Measurements from ENCODE around the gene ZFYVE27.

The ZFYVE27 gene

DNA sequence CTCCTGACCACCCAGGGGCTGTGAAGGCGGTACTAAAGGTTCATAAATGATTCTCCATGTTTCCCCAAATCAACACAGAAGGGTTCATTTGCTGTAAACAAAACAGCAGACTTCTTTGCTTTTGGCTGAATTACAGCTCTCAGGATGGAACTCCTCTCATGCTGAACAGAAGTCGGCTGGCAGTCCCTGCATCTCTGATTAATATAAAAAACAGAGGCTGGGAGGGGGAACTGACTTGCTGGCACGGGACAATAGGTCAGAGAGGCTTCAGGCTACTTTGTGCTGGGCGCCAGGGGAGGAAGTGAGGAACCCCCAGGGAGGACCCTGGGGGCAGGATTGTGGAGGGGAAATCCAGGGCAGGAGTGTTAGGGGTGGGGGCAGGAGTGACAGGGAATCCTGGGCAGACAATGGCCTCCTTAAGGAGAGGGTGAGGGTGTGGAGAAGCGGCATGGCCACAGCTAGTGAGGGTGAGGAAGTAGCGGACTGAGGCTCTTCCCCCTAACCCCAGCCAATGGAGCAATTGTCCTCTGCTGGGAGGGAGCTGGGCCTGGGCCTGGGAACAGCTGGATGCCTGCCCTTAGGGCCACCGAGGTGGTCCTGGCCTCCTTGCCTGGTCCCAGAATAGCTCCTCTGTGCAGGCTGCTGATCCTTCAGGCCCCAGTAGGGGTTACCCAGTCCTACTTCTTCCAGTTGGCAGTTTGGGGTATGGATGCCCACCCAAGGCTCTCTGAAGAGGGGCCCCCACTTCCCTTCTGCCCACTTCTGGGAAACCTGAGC, 44.1 kb downstream of the ZFYVE27 start:
- Mint-ChIP-seq H3K4me1 (ENCODE audit: low read depth) (peaks cover 3% of the 10 kb centered on the region), H3K4me3 (no peak overlapping the region), H3K36me3 (ENCODE audit: low read depth) (no peaks in the 10 kb centered on the region), H3K27me3 (ENCODE audit: low read depth) (no peaks in the 10 kb centered on the region), H3K9me3 (no peaks in the 10 kb centered on the region), H3K27ac (no peak overlapping the region)

DNA sequence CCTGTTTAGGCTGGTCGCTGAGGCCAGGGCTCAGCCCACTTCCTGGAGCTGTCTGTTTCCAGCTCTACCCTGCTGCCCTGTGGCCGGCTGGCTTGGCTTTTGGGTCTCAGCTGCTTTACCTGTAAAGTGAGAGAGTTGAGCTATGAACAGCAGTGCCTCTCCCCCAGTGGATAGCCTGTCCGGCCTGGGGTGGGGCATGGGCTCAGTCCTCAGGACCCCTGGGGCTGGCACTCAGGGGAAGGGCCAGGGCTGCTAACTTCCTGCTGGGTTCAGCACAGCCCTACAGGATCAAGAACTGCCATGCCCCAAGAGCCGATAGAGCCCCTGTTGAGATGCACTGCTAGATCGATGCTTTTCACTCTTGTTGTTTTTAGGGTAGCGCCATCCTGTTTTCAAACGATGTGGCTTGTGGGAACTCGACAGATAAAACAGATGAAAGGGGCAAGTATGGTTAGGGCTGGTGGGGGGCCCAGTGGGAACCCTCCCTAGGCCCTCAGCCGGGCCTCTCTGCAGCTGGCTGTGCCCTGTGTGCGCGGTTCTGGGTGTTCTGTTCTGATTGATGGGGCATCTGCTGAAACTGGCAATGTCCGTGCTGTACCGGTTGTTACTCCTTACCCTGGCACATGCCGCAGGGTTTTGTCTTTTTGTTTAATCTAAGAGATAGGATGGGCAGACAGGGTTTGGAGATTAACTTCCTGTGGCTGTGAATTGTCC, 44.8 kb downstream of the ZFYVE27 start:
- H3K9me3 Mint-ChIP-seq: no peaks in the 10 kb centered on the region
- H3K27ac Mint-ChIP-seq: no peak overlapping the region
- no peaks in the 10 kb centered on the region for H3K27me3 Mint-ChIP-seq (ENCODE audit: low read depth)
- H3K4me1 Mint-ChIP-seq (ENCODE audit: low read depth): peaks cover 3% of the 10 kb centered on the region
- no peaks in the 10 kb centered on the region for H3K36me3 Mint-ChIP-seq (ENCODE audit: low read depth)
- H3K4me3 Mint-ChIP-seq: no peak overlapping the region

DNA sequence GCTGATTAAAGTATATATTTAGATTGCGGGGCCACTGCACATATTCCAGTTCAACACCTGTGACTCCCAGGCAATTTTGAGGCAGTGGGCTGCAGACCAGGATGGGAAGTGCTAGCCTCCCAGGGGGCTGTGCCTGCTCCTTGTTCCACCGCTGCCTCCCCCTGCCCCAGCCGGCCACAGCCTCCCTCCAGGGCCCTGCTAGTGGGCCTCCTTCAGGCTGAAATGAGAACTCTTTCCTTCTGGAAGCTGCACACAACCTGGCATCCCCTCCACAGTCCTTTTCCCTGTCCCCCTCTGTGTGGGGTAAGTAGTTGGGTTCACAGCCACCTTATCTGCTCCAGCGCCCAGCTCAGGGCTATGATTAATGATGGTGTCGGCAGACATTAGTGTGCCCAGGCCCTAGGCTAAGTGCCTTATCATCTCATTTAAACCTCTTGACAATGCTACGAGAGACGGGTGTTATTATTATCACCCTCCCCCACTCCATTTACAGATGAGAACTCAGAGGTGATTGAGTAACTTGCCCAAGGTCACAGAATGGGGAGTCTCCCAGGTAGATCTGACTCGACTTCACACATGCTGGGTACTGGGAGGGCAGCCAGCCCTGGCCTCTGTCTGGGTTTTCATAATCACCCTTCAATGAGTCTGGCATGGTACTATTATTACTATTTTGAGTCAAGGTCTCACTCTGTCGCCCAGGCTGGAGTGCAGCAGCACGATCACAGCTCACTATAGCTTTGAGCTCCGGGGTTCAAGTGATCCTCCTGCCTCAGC, 45.7 kb downstream of the ZFYVE27 start:
- Mint-ChIP-seq H3K9me3 (no peaks in the 10 kb centered on the region), H3K27me3 (ENCODE audit: low read depth) (peaks cover 3% of the 10 kb centered on the region), H3K4me3 (no peak overlapping the region), H3K4me1 (ENCODE audit: low read depth) (peaks cover 3% of the 10 kb centered on the region), H3K36me3 (ENCODE audit: low read depth) (no peaks in the 10 kb centered on the region), H3K27ac (no peak overlapping the region)

DNA sequence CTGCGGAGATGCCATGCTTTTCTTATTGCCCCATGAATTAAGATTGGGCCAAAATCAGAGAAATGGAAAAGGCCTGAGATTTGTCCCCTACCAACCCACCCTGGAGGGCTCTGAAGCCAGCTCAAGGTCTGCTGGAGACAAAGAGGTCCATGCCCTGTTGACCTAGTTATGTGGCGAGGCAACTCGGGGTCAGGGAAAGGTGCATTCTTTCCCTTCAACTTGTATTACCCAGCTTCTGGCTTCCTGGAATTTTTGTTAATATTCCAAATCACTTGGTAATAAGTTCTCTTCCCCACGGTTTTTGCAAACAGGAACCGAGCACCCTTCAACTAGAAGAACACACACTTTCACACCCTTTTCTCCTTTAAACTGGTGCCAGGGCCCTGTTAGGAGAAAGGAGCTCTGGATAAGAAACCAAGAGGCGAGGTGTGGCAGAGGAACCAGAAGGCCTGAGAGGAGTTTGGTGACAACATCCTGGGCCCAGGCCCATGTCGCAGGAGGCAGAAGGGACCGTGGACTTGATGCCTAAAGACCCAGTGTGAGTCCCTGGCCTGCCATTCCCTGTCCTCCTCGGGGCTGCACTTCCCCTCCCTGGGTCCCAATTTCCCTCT, 47.4 kb downstream of the ZFYVE27 start:
- H3K9me3 Mint-ChIP-seq: no peaks in the 10 kb centered on the region
- H3K4me1 Mint-ChIP-seq (ENCODE audit: low read depth): peaks cover 3% of the 10 kb centered on the region
- H3K27ac Mint-ChIP-seq: no peak overlapping the region

DNA sequence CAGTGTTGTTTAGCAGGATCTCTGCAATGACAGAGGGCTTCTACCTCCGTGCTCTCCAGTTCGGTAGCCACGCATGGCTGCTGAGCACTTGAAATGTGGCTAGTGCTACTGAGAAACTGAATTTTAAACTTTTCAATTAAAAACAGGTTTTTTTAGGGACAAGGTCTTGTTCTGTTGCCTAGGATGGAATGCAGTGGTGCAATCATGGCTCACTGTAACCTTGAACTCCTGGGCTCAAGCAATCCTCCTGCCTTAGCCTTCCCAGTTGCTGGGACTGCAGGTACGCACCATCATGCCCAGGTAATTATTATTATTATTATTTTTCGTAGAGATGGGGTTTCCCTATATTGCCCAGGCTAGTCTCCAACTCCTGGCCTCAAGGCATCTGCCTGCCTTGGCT, 48.3 kb downstream of the ZFYVE27 start:
- Mint-ChIP-seq H3K9me3 (no peaks in the 10 kb centered on the region), H3K27ac (no peak overlapping the region), H3K4me1 (ENCODE audit: low read depth) (peaks cover 3% of the 10 kb centered on the region), H3K27me3 (ENCODE audit: low read depth) (peaks cover 4% of the 10 kb centered on the region), H3K4me3 (no peak overlapping the region), H3K36me3 (ENCODE audit: low read depth) (no peaks in the 10 kb centered on the region)

More for the DNA sequence above, 47.4 kb downstream of the ZFYVE27 start:
- H3K4me3 Mint-ChIP-seq: no peak overlapping the region
- H3K36me3 Mint-ChIP-seq (ENCODE audit: low read depth): no peaks in the 10 kb centered on the region
- peaks cover 4% of the 10 kb centered on the region for H3K27me3 Mint-ChIP-seq (ENCODE audit: low read depth)

DNA sequence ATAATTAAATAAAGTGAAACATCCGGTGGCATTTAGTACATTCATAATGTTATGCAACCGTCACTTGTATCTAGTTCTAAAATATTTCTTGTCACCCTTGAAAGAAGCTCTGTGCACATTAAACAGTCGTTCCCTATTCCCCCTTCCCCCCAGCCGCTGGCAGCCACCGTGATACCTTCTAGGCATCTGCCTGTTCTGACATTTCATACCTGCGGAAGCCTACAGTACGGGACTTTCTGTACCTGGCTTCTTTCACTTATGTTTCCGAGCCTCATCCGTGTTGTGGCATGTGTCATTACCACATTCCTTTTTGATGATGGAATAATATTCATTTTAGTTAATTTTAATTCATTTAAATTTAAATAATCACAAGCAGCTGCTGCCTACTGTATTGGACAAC, 48.8 kb downstream of the ZFYVE27 start:
- Mint-ChIP-seq H3K27ac (no peak overlapping the region), H3K27me3 (ENCODE audit: low read depth) (peaks cover 4% of the 10 kb centered on the region), H3K36me3 (ENCODE audit: low read depth) (no peaks in the 10 kb centered on the region), H3K9me3 (no peaks in the 10 kb centered on the region), H3K4me1 (ENCODE audit: low read depth) (peaks cover 3% of the 10 kb centered on the region), H3K4me3 (no peak overlapping the region)

DNA sequence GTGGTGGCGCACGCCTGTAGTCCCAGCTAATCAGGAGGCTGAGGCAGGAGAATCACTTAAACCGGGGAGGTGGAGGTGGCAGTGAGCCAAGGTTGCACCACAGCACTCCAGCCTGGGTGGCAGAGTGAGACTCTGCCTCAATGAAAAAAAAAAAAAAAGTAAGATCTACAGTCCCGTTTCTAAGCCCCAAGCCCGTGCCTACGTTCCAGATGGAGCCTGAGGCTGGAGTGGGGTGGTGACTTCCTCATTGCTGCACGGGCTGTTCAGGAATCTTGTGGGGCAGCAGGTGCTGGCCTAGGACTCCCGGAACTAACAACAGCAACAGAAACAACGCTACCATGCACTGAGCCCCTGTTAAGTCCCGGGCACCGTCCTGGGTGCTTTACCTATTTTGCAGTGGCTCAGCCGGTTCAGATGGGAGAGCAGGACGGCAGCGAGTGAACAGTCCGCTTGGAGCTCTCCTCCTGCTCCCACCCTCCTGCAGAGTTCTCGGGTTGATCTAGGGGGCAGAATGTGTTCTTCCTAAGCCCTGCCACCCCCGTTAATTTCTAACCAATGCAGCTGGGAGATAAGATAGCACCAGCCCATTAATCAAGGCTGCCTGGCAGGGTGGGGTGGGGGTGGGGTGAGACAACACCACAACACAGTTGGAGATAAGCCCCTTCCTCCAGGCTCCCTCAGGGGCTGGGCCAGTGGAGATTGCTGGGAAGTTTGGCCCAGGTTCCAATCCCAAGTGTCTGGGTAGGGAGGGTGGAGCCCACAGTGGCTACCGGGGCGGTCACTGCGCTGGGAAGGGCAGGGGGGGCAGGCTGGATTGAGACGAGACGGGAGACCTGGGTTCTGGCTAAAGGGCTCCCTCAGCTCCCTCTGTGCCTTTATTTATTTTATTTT, 51.9 kb downstream of the ZFYVE27 start:
- H3K27ac Mint-ChIP-seq: no peak overlapping the region

DNA sequence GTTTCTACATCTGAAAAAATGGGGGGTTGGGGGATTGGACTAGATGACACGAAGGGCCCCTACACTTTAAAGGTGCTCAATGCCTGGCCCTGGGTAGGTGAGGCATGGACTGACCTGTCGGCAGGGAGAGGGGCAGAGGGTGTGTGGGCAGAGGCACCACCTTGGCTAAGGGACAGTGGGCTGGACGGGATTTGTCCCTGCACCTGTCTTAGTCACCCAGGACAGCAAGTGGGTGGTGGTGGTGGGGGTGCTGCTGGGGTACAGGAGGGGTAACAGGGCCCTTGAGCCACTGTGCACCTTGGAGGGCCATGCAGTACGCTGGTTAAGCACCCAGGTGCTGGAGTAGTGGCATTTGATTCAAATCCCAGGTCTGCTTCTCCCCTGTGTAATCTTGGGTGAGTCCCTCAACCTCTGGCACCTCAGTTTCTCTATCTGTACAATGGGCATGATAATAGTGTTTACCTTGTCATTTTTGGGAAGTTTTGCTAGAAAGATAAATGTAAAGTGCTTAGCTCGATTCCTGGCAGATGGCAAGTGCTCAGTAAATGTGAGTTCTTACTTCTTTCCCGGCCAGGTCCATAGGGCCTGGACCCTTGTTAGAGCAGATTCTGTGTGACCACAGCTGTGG, 53.0 kb downstream of the ZFYVE27 start:
- peaks cover 3% of the 10 kb centered on the region for H3K4me1 Mint-ChIP-seq (ENCODE audit: low read depth)
- H3K9me3 Mint-ChIP-seq: no peaks in the 10 kb centered on the region
- H3K27ac Mint-ChIP-seq: no peak overlapping the region
- no peak overlapping the region for H3K4me3 Mint-ChIP-seq
- peaks cover 4% of the 10 kb centered on the region for H3K27me3 Mint-ChIP-seq (ENCODE audit: low read depth)
- no peaks in the 10 kb centered on the region for H3K36me3 Mint-ChIP-seq (ENCODE audit: low read depth)

More for the DNA sequence above, 51.9 kb downstream of the ZFYVE27 start:
- Mint-ChIP-seq H3K27me3 (ENCODE audit: low read depth) (peaks cover 4% of the 10 kb centered on the region), H3K4me1 (ENCODE audit: low read depth) (peaks cover 3% of the 10 kb centered on the region), H3K36me3 (ENCODE audit: low read depth) (no peaks in the 10 kb centered on the region), H3K4me3 (no peak overlapping the region), H3K9me3 (no peaks in the 10 kb centered on the region)

DNA sequence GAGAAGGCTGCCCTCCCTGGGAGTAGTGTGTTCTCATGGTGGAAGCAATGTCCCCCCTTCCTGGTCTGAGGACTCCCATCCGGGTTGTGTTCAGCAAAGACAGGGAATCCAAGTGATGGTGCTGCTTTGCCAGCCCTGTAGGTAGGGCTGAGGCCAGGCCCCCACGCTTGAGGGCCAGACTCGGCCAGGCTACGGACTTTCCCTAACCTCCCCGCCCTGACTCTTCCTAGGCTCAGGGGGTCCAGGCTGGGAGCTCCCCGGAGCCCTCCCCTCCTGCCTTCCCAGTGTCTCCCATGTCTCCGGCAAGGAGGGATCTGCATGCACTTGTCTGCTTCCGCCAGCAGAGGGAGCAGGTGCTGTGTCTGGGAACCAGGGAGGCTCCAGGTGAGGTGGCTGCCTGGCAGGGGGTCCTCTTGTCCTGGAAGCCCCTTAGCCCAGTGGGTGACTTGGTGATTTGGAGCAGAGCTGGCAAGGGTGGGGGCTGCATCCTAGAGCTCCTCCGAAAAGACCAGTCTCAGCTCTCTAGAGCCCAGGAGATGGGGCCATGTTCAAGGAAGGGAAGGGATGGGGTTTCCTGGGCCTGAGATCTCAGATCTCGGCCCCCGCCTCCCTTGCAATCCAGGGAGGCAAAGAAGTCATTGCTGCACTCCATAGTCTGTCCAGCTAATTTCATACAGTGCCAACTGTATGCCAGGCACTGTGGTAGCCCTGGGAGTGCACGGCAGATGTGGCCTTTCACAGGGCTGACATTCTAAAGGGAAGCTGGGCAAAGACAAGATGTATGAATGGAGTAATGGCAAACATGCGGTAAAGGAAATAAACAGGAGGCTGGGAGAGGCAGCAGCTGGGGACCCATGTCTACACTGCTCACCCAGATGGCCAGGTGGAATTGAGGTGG, 55.1 kb downstream of the ZFYVE27 start:
- Mint-ChIP-seq H3K27ac (no peak overlapping the region), H3K4me3 (no peak overlapping the region), H3K27me3 (ENCODE audit: low read depth) (peaks cover 4% of the 10 kb centered on the region), H3K9me3 (no peaks in the 10 kb centered on the region), H3K36me3 (ENCODE audit: low read depth) (peaks cover 3% of the 10 kb centered on the region), H3K4me1 (ENCODE audit: low read depth) (peaks cover 18% of the 10 kb centered on the region)

DNA sequence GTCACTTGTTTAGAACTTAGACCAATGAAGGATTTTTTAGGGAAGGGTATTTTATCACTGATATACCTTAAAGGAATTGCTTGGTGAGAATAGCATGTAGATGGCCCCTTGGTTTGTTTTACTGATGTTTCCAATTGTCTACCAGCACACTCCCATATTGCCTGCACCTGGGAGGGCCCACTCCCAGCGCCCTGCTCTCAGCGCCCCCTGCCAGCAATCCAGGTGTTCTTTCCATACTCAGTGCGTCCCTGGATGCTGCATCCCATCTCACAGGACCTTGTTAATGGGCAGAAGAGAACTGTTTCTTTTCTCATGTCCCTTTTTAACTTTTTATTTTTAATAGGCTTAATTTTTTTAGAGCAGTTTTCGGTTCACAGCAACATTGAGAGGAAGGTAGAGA, 59.0 kb downstream of the ZFYVE27 start:
- Mint-ChIP-seq H3K27ac (peak overlapping the region; percentile 90), H3K36me3 (ENCODE audit: low read depth) (peaks cover 13% of the 10 kb centered on the region), H3K4me1 (ENCODE audit: low read depth) (peaks cover 19% of the 10 kb centered on the region), H3K4me3 (no peak overlapping the region), H3K27me3 (ENCODE audit: low read depth) (no peaks in the 10 kb centered on the region), H3K9me3 (peaks cover 23% of the 10 kb centered on the region)

DNA sequence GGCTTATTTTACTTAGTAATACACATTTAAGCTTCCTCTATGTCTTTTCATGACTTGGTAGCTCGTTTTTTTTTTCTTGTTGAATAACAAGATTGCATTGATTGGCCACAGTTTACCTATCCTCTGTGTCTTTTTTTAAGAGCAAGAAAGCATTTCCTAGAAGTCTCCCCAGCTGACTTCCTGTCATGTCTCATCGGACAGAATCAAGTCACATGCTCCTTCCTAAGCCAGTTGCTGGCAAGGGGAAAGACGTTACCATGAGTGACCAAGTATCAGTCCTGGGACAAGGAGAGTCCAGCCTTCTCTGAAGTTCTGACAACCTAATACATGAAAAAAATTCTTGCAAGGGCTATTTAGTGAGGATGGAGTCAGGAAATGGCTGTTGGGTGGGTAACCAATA, 59.7 kb downstream of the ZFYVE27 start:
- peaks cover 19% of the 10 kb centered on the region for H3K4me1 Mint-ChIP-seq (ENCODE audit: low read depth)

DNA sequence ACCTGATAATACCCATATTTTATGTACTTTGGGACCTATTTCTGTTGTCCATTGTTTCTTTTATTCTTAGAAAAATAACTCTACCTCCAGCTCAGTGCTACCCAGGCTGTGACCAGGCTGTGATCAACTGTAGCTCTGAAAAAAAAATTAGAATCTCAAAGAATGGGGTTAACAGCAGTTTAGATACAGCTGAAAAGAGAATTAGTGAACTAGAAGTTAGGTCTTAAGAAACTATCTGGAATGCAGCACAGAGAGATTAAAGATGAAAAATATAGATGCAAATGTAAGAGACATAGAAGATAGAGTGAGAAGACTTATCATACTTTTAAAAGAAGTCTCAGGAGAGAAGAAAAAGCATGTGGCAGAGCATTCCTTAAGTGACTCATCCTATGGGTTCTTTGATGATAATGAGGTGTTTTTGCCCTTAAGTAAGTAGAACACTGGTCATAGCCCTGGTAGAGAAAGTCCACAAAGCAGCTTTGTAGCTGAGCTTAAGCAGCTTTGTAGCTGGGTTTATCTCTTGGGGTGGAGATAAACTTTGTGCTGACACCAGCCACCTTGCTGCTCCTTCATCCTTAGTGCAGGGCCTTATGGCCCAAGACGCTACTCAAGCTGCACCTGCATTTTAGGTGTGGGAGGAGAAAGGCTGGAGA, 62.2 kb downstream of the ZFYVE27 start:
- Mint-ChIP-seq H3K27me3 (ENCODE audit: low read depth) (peaks cover 10% of the 10 kb centered on the region), H3K9me3 (peaks cover 23% of the 10 kb centered on the region), H3K4me3 (no peak overlapping the region), H3K27ac (no peak overlapping the region), H3K36me3 (ENCODE audit: low read depth) (peaks cover 13% of the 10 kb centered on the region), H3K4me1 (ENCODE audit: low read depth) (peaks cover 16% of the 10 kb centered on the region)

More for the DNA sequence above, 59.7 kb downstream of the ZFYVE27 start:
- peak overlapping the region; percentile 67 for H3K4me3 Mint-ChIP-seq
- H3K36me3 Mint-ChIP-seq (ENCODE audit: low read depth): peaks cover 13% of the 10 kb centered on the region
- peaks cover 23% of the 10 kb centered on the region for H3K9me3 Mint-ChIP-seq
- H3K27me3 Mint-ChIP-seq (ENCODE audit: low read depth): peaks cover under 1% of the 10 kb centered on the region
- peak overlapping the region; percentile 90 for H3K27ac Mint-ChIP-seq

Data from T-helper 1 cell treated with Interleukin-12 subunit alpha and Interleukin-12 subunit beta and Interleukin-4 antibody, amounts not matched to agents 30 μg/mL and 1 μg/mL, for 36 hours (primary cell).